DMS53 treated with DMSO at 0.1 percent for 48 hours (cell line): ENCODE data around the gene TSPAN18.
"Not testable (repeated sequence)": the region's sequence is repeated elsewhere in the genome, so short reads cannot be mapped to it uniquely, and the experiment has no call there.

Experiments
- DNase-seq: peaks from one replicate; lab custom pipeline; 2025; ENCODE audit not compliant: unreplicated experiment; lab: John Stamatoyannopoulos, UW

Gene TSPAN18

DNA sequence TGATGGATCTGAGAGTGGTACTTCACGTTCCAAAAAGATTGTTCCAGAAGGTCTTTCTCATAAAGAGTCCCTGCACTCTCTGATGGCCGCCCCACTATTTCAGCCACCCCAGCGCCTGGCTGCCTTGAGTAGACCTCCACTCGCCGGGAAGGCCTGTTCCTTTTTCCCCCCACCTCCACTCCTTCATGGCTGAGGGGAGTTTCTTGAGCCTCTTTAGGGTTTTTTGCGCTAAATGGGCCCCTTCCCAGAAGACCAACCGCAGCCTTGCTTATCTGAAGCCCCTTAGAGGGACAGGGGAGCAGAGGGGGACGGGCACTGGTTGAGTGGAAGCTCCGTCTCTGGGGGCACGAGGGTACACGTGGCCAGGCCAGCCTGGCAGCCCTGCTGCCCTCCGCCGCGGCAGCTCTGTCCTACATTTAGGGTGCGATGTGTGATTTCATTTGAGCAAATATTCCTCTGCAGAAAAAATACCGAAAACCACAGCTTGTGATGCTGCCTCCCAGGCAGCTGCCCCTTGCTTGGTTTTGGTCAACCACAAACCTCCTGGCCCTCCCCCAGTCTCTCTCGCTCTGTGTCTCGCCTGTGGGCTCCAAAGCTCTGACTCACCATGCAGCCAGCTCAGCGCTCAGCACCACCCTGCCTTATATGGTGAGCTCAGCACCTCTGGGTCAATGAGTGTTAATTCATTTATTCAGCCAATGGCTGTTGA lies 135.2 kb downstream of the TSPAN18 start:
- no peak for DNase-seq

DNA sequence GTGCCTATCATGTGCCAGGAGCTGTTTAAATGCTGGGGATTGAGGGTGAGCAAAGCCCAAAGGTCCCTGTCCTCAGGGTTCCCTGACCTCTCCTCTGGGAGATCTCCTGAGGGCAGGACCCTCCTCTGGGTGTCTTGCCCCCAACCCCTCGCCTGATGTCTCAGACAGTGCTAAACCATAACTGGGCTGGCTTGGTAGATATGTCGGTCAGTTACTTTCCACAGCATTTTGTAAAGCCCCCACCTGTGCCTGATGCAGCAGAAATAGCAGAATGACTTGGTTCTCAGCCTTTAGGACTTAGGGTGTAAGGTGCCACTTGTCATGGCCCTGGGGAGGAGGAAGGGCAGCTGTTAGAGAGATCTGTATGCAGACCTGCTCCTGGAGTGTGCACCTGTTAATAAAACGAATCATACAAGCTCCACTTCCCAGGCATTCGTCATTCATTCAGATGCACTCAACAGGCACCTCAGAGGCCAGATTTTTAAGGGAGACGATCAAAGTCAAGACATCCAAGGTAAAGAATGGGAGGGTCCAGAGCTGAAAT lies 135.9 kb downstream of the TSPAN18 start:
- DNase-seq: no peak

DNA sequence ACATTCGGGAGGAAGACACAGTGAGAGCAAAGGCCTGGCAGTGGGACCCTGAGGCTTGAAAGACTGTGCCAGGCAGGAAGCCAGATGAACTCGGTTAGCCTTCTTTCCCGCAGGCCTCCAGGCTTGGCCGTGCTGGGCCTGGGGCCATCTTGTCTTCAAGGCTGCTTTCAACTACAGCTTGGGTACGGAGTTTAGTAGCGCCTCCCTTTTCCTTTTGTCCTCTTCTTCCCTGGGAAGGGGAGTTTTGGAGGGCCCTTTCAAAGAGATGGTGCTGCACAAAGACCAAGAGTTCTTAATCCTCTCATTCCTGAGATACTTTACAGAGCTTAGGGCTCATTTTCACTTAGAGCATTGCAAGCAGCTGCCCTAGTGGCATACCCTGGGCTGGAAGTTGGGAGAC lies 136.5 kb downstream of the TSPAN18 start:
- DNase-seq: no peak

DNA sequence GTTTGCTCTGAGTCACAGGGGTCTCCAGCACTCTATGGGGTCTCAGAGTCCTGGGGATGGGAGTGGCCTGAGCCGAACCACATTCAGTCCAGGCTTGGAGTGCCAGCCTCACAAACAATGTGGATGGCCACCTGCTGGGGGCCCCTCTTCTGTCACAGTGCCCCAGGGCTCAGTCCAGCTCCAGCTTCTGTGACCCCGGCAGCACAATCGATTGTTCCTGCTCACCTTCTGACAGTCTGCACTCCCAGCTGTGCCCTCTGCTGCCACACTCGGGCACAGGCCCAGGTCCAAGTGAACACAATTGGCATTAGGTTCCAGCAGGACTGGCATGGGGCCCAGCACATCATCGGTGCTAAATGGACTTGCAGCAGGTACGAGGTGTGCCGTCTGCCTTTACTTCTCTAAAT lies 139.1 kb downstream of the TSPAN18 start:
- DNase-seq: no peak

DNA sequence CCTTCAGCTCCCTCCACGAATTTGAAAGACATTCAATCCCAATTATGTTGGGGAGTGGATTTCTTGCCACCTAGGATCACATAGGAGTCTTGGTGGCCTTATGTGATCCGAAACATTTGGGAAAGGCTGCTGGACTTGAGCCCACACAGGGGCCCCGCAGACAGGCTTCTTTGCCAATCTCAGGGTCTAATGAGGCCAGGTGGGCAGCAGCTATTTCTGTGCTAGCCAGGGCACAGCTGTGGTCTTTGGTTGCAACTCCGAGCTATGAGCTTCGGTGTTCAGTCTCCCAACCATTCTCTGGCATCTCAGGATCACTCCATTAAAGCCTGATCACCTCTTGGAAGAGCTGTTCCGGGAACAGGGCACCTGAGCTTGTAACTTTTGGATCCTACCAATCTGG lies 139.5 kb downstream of the TSPAN18 start:
- DNase-seq: no peak

DNA sequence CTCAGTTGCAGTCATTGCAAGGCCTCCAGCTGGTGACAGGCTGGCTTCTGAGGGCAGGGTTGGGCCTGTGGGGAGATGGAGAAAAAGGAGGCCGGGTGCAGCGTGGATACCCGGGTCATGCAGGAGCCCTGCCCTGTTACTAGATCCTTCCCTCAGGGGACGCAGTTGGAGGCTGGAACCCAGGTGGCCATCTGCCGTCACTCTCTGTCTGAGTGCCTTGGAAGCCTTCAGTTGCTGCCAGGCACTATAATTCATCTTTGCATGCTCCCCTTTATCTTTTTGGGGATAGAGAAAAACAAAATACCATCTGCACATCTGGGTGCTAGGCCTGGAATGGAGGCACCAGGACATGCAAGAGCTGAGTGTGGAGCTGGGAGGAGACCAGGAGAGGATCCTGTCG lies 141.3 kb downstream of the TSPAN18 start:
- DNase-seq: no peak

DNA sequence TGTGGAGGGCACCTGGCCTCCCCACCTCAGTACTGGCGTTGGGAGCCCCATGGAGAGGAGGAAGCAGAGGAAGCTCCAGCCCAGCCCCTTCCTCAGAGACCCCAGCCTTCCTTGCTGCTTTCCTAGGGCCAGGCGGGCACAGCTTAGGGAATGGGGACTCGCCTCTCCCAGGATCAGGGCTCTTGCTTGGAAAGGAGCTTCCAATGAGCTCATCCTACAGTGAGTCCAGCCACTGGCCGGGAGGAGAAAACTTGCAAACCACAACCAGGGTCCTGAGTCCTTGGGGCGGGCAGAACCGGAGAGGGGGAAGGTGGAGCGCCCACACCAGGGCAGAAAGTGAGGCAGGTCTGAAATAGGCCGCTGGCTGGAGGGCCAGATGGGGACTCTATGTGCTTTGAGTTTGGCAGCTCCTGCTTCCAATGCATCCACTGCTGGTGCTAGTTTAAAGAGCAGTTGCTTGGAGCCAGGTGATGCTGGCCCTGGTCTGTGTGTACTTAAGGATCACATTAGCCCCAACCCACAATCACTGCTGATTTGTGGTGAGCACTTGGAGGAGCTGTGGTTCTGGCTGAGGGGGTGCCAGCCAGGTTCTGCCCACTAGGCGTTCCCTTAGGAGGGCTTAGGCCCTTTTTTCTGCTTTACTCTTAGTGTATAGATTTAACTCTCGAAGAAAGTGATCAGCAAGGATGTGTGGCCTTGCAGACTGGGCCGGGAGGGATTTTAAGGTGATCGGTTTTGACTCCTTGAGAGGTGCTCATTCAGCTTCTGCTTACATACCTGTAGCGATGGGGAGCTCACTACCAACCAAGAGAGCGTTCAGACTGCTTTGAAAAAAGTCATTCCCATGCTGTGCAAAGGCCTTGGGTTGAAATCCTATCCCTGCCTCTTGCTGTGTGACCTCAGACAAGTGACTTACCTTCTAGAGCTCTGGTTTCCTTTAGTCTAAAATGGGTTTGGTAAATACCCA lies 142.0 kb downstream of the TSPAN18 start:
- no peak for DNase-seq

DNA sequence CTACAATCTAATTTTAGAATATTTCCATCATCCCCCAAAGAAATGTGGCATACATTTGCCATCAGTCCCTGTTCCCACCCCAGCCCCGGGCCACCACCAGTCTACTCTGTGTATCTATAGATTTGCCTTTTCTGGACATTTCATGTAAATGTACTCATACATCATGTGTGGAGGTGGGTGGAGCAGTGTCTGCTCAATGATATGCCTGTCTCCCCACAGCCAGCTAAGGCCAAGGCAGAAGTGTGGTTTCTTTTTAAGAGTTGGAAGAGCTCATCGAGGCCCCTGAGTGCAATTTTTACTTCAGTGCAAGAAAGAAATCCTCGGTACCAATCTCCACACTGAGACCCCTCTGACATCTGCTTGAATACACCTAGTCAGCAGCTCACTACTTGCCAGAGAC lies 143.4 kb downstream of the TSPAN18 start:
- no peak for DNase-seq

DNA sequence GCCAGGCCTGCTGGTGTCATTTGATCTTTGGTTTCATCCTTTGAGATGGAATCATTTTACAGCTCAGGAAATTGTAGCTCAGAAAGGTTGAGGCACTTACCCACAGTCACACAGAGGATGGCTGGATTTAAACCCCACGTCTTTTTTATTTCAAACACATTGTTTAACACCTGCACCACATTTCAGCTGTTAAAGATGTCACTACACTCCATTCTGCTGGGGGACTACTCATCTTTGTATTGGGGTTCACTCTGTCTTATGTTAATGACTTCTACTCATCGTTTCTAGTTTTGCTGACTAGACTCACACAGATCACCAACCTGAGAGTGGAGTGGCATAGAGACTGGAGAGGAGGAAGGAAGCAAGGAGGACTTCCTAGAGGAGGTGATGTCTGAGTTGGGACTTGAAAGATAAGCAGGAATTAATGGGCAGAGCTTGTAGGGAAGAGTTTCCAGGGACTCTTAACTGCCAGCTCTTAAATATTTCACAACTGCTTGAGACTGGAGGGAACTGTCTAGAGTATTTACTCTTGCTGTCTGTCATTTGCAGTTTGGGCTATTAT lies 143.9 kb downstream of the TSPAN18 start:
- no peak for DNase-seq

DNA sequence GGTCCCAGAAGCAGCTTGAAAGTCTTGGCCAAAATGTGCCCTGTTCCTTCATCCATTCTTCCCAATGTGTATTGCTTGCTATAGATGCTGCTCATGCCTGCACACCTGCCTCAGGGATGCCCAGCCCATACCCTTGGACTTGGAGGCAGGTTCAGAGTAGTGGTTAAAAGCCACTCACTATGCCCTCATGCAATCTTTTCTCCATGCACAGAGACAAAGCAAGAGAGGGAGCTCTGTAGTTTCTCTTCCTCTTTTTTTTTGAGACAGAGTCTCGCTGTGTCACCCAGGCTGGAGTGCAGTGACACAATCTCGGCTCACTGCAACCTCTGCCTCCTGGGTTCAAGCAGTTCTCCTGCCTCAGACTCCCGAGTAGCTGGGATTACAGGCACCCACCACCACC lies 144.9 kb downstream of the TSPAN18 start:
- not testable (repeated sequence) for DNase-seq

DNA sequence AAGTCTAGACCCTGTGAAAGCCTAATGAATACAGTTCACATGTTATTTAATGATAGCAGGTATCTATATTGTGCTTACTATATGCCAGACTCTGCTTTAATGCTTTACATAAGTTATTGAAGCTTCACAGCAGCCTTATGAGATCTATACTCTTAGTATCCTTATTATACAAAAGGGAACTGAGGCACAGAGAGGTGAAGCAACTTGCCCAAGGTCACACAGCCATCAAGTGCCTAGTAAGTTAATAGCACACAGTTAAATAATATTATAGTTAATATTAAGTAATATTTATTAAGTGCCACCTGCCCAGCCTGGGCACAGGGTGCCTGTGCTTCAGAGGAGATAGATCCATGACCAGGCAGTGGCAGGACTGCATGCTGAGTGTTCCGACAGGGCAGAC lies 145.8 kb downstream of the TSPAN18 start:
- no peak for DNase-seq

DNA sequence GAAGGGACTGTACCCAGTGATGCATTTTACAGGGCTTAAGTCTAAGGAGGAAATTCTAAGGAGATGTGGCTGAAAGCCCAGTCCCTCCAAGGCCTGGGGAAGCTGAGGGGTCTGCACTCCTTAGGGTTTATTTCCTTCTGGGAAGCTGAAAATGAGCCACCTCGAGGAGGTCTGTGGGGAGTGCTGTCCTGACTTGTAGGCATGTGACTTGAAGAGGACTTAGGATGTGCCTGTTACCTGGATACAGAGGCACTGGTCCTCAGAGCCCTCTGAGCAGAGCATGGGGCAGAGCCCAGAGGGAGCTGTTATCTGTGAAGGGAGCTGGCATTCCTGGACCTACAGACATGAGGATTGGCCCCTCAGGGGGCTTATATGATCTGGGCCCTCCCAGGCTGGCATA lies 146.8 kb downstream of the TSPAN18 start:
- DNase-seq: no peak

DNA sequence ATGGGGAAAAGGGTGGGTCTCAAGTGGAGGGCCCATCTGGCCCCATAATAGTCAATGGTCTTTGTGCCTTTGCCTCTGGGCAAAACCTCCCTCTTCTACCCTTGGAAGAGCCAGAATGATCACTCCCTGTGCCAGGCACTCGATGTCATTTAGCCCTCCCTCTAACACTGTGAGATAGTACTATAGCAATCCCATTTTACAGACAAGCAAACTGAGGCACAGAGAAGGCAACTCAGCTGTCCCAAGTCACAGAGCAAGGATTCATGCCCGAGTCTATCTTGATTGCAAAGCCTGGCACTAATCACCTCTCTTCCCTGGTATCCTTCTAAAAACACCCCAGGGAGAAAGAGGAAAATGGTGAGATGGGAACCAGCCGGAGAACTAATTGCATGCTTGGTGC lies 147.5 kb downstream of the TSPAN18 start:
- DNase-seq: no peak

DNA sequence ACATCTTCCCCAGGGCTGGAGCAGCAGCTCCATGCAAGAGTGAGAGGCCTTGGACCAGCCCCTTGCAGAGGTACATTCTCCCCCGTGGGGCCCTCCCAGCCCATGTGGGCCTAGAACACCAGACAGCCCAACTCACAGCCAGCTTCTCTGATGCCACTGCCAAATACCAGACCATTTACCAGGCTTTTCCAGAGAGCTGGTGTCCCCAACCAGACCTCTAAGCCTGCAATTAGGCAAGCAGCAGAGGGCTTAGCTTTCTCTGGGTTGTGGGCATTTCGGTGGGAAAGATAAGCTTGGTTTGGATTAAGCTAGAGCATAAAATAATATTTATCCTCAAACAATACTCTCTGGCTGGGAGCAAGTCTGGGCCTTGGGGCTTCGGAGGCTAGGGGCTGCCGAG lies 148.3 kb downstream of the TSPAN18 start:
- no peak for DNase-seq

DNA sequence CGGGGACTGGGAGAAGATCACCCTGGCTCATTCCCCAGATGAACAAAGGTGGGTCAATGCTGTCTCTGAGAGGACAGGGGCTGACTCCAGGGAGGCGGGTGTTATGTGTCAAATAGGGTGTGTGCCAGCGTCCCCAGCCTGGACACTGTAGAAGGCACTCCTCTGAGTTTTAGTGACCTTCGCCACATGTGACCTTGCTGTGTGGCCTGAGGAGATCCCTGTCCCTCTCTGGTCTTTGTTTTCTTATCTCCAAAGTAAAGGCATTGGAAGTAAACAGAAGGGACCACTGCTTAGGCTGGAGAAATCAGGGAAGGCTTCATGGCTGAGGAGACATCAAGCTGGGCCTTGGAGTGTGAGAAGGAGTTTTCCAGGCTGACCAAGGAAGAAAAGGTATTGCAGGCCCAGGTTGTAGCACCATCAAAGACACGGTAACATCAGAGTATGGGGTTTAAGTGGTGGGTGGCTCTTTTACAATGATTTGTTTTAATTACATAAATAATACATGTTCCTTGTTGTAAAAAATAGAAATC lies 149.5 kb downstream of the TSPAN18 start:
- DNase-seq: no peak

DNA sequence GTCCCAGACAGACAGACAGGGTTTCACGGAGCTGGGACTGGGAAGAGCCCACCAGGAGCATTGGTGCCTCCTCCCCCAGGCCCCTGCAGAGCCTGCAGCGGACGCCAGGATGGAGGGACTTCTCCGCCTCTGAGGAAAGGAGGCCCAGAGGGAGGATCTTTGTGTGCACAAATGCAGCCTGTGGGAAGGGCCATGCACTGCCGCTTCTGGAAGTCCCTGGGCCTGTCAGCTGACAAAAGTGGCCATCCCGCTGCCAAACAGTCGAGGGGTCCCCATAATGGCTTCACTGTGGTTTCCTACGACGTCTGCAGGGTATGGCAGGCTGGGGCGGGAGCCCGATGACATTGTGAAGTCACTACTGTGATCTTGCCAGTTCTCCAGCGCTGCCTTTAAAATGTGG lies 150.1 kb downstream of the TSPAN18 start:
- no peak for DNase-seq

DNA sequence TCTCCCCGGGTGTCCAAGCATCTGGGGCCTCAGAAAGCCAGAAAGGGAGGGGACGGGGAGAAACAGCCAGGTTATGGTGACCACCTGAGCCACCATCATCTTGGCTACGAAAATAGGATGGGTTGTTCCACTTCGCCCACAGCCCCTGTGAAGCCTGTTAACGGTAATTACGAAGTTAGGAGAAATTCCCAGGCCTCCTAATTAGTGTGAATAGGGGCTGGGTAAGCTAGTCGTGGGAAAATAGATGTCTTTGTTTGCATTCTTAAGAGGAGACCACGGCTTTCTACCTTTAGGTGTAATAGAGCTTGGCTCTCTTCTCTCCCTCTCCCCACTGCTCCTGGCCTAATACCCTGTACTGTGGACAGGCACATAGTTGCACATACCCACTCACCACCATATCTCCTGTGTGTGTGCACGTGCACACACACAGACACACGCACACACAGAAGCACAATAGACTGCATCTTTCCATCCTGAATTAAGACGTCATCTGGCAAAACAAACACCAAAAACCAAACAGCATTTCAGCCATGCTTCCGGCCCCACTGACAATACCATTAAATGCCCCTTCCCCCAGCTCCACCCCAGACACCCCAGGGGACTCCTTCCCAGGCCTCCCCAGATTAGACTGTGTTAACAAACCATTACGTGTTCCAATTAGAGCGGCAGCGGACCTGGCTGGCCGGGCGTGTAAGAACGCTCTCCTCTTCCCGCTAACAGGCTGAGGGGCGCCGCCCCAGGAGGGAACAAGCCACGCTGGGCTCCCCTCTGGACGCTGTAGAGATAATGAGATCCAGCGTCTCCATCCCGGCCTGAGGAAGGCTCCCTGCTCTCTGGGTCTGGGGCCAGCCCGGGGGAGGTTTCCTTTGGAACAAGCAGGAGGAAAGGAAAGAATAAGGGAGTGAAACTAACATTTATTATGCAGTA lies 151.1 kb downstream of the TSPAN18 start:
- no peak for DNase-seq

DNA sequence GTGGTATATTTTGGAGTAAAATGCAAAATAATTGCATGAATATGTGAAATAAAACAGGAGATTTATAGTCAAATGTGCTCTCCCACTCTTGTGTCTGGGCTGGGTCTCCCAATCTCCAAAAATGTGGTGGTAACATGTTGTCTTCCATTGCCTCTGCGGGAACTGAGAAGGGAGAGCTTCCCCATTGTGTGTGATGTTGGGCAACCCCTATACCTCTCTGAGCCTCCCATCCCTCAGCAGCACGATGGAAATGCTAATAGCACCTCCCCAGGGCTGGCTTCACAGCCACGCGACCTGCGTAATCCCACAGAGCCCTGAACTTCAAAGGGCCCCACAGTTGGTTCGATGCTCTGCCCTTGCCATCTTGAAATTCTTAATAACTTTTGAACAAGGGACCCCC lies 151.9 kb downstream of the TSPAN18 start:
- no peak for DNase-seq

DNA sequence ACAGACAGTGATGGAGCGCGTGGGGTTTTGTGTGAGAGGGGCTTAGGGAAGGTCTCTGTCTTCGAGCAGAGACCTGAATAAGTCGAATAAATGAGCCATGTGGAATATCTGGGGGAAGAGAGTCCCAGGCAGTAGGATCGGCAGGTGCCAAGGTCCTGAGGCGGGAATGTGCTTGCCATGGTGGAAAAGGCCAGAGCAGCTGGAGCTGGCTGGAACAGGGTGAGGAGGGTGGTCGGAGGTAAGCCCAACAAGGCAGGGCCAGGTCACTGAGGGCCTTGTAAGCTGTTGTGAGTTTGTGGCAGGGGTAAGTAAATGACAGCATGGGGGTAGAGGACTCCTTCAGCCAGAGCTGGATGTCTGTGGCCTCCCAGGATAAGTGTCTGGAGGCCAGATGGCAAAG lies 152.7 kb downstream of the TSPAN18 start:
- no peak for DNase-seq

DNA sequence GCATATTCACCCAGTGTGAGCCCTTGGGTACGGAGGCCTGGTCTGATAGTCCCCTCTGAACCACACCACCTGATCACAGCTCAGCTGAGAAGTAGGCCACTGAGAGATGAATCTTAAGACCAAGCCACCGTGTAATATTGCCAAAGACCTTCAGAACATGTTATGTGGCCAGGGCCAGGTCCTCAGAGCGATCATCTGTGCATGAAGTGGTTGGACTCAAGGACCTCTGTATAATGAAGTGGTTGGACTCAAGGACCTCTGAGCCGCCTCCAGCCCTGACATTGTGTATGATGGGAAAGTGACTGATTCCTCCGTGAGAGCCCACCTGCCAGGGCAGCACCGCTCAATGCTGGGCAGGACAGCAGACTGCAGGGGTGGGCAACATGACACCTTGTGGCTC lies 153.7 kb downstream of the TSPAN18 start:
- DNase-seq: no peak
